ENCODE data around the gene MARK4.

The MARK4 gene

GRCh38 chr19:45279587-45280192 is 28.6 kb downstream of the MARK4 start:
- no peak for DNase-seq (ENCODE audit: low read depth)
- H3K4me3 ChIP-seq (ENCODE audit: control insufficient read depth, low read depth, low read length) = no peak overlapping the region
- no peak for TF ChIP-seq CTCF (conservative IDR thresholded peaks at IDR 0.05; ENCODE audit: control insufficient read depth, insufficient read depth, low read depth, low read length)

GRCh38 chr19:45280471-45280961 is 29.4 kb downstream of the MARK4 start:
- TF ChIP-seq CTCF (conservative IDR thresholded peaks at IDR 0.05; ENCODE audit: control insufficient read depth, insufficient read depth, low read depth, low read length) = no peak
- DNase-seq (ENCODE audit: low read depth) = no peak
- H3K4me3 ChIP-seq (ENCODE audit: control insufficient read depth, low read depth, low read length) = no peak overlapping the region

GRCh38 chr19:45283443-45284033 is 32.5 kb downstream of the MARK4 start:
- no peak for TF ChIP-seq CTCF (conservative IDR thresholded peaks at IDR 0.05; ENCODE audit: control insufficient read depth, insufficient read depth, low read depth, low read length)
- no peak overlapping the region for H3K4me3 ChIP-seq (ENCODE audit: control insufficient read depth, low read depth, low read length)
- DNase-seq (ENCODE audit: low read depth) = no peak

GRCh38 chr19:45290381-45290931 is 39.4 kb downstream of the MARK4 start:
- TF ChIP-seq CTCF (conservative IDR thresholded peaks at IDR 0.05; ENCODE audit: control insufficient read depth, insufficient read depth, low read depth, low read length) = no peak
- DNase-seq (ENCODE audit: low read depth) = no peak
- H3K4me3 ChIP-seq (ENCODE audit: control insufficient read depth, low read depth, low read length) = no peak overlapping the region

- H3K4me3 ChIP-seq (ENCODE audit: control insufficient read depth, low read depth, low read length) = no peak overlapping the region
- TF ChIP-seq CTCF (conservative IDR thresholded peaks at IDR 0.05; ENCODE audit: control insufficient read depth, insufficient read depth, low read depth, low read length) = no peak
- DNase-seq (ENCODE audit: low read depth) = no peak
These were observed 40.8 kb downstream of the MARK4 start for GRCh38 chr19:45291834-45292233.

- no peak for TF ChIP-seq CTCF (conservative IDR thresholded peaks at IDR 0.05; ENCODE audit: control insufficient read depth, insufficient read depth, low read depth, low read length)
- no peak for DNase-seq (ENCODE audit: low read depth)
- H3K4me3 ChIP-seq (ENCODE audit: control insufficient read depth, low read depth, low read length) = no peak overlapping the region
These were observed 42.6 kb downstream of the MARK4 start for GRCh38 chr19:45293682-45294081.
